HG03159 (cell line): ENCODE results near the gene SOX1.

Source experiments
- ATAC-seq: cut with Tn5 transposase; IDR thresholded peaks from one replicate; pipeline ENCODE4 v1.9.1; 2021; ENCODE audit warnings: mild to moderate bottlenecking, moderate library complexity; ENCODE audit not compliant: unreplicated experiment

The SOX1 gene

GRCh38 chr13:112058519-112058873 is 8.5 kb upstream of the SOX1 start:
- ATAC-seq = no peak

GRCh38 chr13:112058941-112059340 is 8.0 kb upstream of the SOX1 start:
- no peak for ATAC-seq

GRCh38 chr13:112059457-112060281 is 7.3 kb upstream of the SOX1 start:
- ATAC-seq = no peak

- ATAC-seq = no peak
These were observed 6.6 kb upstream of the SOX1 start for GRCh38 chr13:112060282-112060830.

- ATAC-seq = no peak
These were observed 6.0 kb upstream of the SOX1 start for GRCh38 chr13:112060899-112061366.

GRCh38 chr13:112061367-112062061 is 5.4 kb upstream of the SOX1 start:
- ATAC-seq = no peak

GRCh38 chr13:112062072-112062567 is 4.8 kb upstream of the SOX1 start:
- no peak for ATAC-seq

- no peak for ATAC-seq
These were observed 4.1 kb upstream of the SOX1 start for GRCh38 chr13:112062571-112063570.

GRCh38 chr13:112063807-112064206 is 3.1 kb upstream of the SOX1 start:
- no peak for ATAC-seq

GRCh38 chr13:112064222-112064621 is 2.7 kb upstream of the SOX1 start:
- no peak for ATAC-seq

- no peak for ATAC-seq
These were observed 1.5 kb upstream of the SOX1 start for GRCh38 chr13:112065521-112065866.

GRCh38 chr13:112065867-112066623 is 904 bp upstream of the SOX1 start:
- ATAC-seq = no peak

- no peak for ATAC-seq
These were observed 335 bp upstream of the SOX1 start for GRCh38 chr13:112066624-112067004.

- no peak for ATAC-seq
These were observed 1.1 kb downstream of the SOX1 start for GRCh38 chr13:112067871-112068539.

- ATAC-seq = no peak
These were observed 1.7 kb downstream of the SOX1 start for GRCh38 chr13:112068540-112069060.

GRCh38 chr13:112069061-112069844 is 2.3 kb downstream of the SOX1 start:
- ATAC-seq = no peak

GRCh38 chr13:112069845-112070251 is 2.9 kb downstream of the SOX1 start:
- no peak for ATAC-seq

- ATAC-seq = no peak
These were observed 4.3 kb downstream of the SOX1 start for GRCh38 chr13:112071102-112071722.
